Measurements from ENCODE around the gene PPP2R5D. TPM values are rescaled to one million over a fixed set of nuclear protein-coding genes. Genes with fewer than 3 reads are reported as not detected.

PPP2R5D gene
- total RNA-seq, 5 donors from 2014 or later (not counting 1 experiment from before 2014, with no cell fraction given) = 27.8 to 35.1 (median 33.3) TPM

- H3K4me3 ChIP-seq (ENCODE audit: control insufficient read depth in 1 of 2, extremely low read depth in 1 of 2, low read length in 1 of 2) = peak overlapping the region; percentile 97 to 98
- ATAC-seq (replicated peaks in 1 of 4) = no peak
- CTCF ChIA-PET = interaction anchor here (0.5 to 1.0 kb wide), 3 partner anchors 76 to 314 kb away, joined by 3 read pairs; partner anchors contain the start of genes PPP2R5D (in 1 of the 2) and TBCC (in 1 of the 2)
- peaks cover 0 to 36% of the 10 kb centered on the region in 2 donors for H3K36me3 ChIP-seq (ENCODE audit: control insufficient read depth in 2 of 2, extremely low read depth in 1 of 2, insufficient read depth in 1 of 2, low read length in 1 of 2)
- no peaks in the 10 kb centered on the region for H3K9me3 ChIP-seq
- H3K27ac ChIP-seq (ENCODE audit: low read length) = peak overlapping the region; percentile 80
- Mint-ChIP-seq H3K27ac (peak overlapping the region; percentile 97 to 100), H3K27me3 (no peaks in the 10 kb centered on the region), H3K4me1 (peaks cover 40 to 48% (median 45%) of the 10 kb centered on the region in 3 donors), H3K4me3 (peak overlapping the region; percentile 93 to 96 (median 94)), H3K9me3 (no peaks in the 10 kb centered on the region), H3K36me3 (peaks cover 33% of the 10 kb centered on the region)
- 17% methylated on average over 6 of the region's 15 CpGs for WGBS (ENCODE audit: insufficient coverage)
- no peak for DNase-seq
- peaks cover 15 to 21% of the 10 kb centered on the region in 2 experiments for H3K4me1 ChIP-seq (ENCODE audit: control insufficient read depth in 1 of 2, extremely low read depth in 1 of 2, insufficient read depth in 2 of 2, low read length in 2 of 2)
- H3K27me3 ChIP-seq (replicated peaks in 1 of 2; ENCODE audit: control insufficient read depth in 2 of 2, extremely low read depth in 1 of 2, insufficient read depth in 2 of 2, low read length in 1 of 2) = no peaks in the 10 kb centered on the region
- POLR2A ChIA-PET = interaction anchor here in 1 of 2 donors (0.5 kb wide), 1 partner anchor 84 kb away, joined by 3 read pairs; no protein-coding TSS in a partner anchor
Observed at GRCh38 chr6:43060034-43060754, 75.8 kb downstream of the PPP2R5D start.

DNA sequence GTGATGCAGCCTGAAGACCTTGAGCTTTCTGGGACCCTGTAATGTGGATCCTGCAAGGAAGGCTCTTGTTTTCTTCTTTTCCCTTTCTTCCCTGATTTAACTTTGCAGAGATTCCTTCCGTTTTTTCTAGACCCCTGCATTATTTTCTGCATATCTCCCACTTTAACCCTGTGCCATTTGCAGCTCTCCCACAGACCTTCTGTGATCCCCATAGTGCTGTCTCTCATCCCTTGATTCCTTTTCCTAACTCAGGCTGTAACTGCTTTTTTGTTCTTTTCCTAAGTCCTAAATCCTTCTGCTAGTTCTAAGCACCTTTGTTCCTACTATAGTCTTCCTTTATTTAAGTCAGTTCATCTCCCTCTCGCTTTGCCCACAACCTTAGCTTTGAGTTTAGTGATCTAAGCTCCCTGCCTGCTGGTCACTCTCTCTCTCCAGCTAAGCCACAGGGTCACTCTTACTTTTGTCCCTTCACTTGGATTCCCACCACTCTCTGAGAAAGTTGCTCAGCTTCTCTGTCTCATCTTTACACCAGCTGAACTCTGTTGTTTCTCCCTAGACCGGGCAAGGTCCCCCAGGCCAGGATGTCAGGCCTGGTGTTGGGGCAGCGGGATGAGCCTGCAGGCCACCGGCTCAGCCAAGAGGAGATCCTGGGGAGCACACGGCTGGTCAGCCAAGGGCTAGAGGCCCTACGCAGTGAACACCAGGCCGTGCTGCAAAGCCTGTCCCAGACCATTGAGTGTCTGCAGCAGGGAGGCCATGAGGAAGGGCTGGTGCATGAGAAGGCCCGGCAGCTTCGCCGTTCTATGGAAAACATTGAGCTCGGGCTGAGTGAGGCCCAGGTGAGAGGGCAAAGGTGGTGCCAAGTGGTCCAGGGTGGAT, 76.6 kb downstream of the PPP2R5D start:
- peak overlapping the region; percentile 93 to 96 (median 94) for H3K4me3 Mint-ChIP-seq
- WGBS (ENCODE audit: insufficient coverage) = 91% methylated on average over 12 of the region's 12 CpGs
- ChIA-PET CTCF (interaction anchor here (0.5 to 0.6 kb wide), 2 partner anchors 227 to 315 kb away, joined by 3 to 4 read pairs; partner anchors contain the start of gene TBCC (in 1 of the 2)), POLR2A (no interaction called here)
- H3K4me1 Mint-ChIP-seq = peaks cover 40 to 48% (median 43%) of the 10 kb centered on the region in 3 donors
- peaks cover 31% of the 10 kb centered on the region for H3K36me3 Mint-ChIP-seq
- Histone ChIP-seq H3K4me1 (ENCODE audit: control insufficient read depth in 1 of 2, extremely low read depth in 1 of 2, insufficient read depth in 2 of 2, low read length in 2 of 2) (peaks cover 15 to 21% of the 10 kb centered on the region in 2 experiments), H3K36me3 (ENCODE audit: control insufficient read depth in 2 of 2, extremely low read depth in 1 of 2, insufficient read depth in 1 of 2, low read length in 1 of 2) (peaks cover 0 to 36% of the 10 kb centered on the region in 2 donors), H3K4me3 (ENCODE audit: control insufficient read depth in 1 of 2, extremely low read depth in 1 of 2, low read length in 1 of 2) (no peak overlapping the region), H3K27me3 (replicated peaks in 1 of 2; ENCODE audit: control insufficient read depth in 2 of 2, extremely low read depth in 1 of 2, insufficient read depth in 2 of 2, low read length in 1 of 2) (no peaks in the 10 kb centered on the region), H3K9me3 (no peaks in the 10 kb centered on the region), H3K27ac (ENCODE audit: low read length) (no peak overlapping the region)
- no peaks in the 10 kb centered on the region for H3K9me3 Mint-ChIP-seq
- no peaks in the 10 kb centered on the region for H3K27me3 Mint-ChIP-seq
- H3K27ac Mint-ChIP-seq = peak overlapping the region; percentile 62 to 100
- DNase-seq (no peak), ATAC-seq (replicated peaks in 1 of 4) (no peak)

DNA sequence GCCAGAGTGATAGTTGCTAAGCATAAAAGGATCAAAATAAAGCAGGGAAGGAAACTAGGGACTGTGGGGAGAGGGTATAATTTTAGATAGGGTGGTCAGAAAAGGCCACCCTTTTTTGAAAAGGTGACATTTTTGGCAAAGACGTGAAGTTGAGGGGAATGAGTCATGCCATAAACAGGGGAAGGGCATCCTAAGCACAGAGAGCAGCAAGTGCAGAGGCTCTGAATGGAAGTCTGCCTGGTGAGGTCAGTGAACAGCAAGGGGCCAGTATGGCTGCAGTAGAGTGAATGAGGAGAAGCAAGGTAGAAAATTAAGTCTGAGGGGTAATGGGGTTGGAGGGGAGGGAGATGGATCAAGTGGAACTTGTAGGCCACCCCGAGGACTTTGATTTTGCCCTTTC, 77.5 kb downstream of the PPP2R5D start:
- WGBS (ENCODE audit: insufficient coverage) = 72% methylated on average over 2 of the region's 2 CpGs
- DNase-seq (no peak), ATAC-seq (replicated peaks in 1 of 4) (no peak)
- POLR2A ChIA-PET = no interaction called here
- Histone ChIP-seq H3K27me3 (replicated peaks in 1 of 2; ENCODE audit: control insufficient read depth in 2 of 2, extremely low read depth in 1 of 2, insufficient read depth in 2 of 2, low read length in 1 of 2) (no peaks in the 10 kb centered on the region), H3K36me3 (ENCODE audit: control insufficient read depth in 2 of 2, extremely low read depth in 1 of 2, insufficient read depth in 1 of 2, low read length in 1 of 2) (peaks cover 0 to 38% of the 10 kb centered on the region in 2 donors), H3K27ac (ENCODE audit: low read length) (no peak overlapping the region), H3K4me3 (ENCODE audit: control insufficient read depth in 1 of 2, extremely low read depth in 1 of 2, low read length in 1 of 2) (no peak overlapping the region), H3K4me1 (ENCODE audit: control insufficient read depth in 1 of 2, extremely low read depth in 1 of 2, insufficient read depth in 2 of 2, low read length in 2 of 2) (peaks cover 15 to 21% of the 10 kb centered on the region in 2 experiments), H3K9me3 (no peaks in the 10 kb centered on the region)
- Mint-ChIP-seq H3K4me1 (peaks cover 38 to 48% (median 40%) of the 10 kb centered on the region in 3 donors), H3K36me3 (peaks cover 36% of the 10 kb centered on the region), H3K9me3 (no peaks in the 10 kb centered on the region), H3K27ac (no peak overlapping the region), H3K4me3 (peak overlapping the region in 1 of 3 donors; percentile 3), H3K27me3 (no peaks in the 10 kb centered on the region)
- CTCF ChIA-PET = no interaction called here

Other genes starting within 250 kb of the PPP2R5D start
- gene TBCC, start 238.5 kb upstream of the PPP2R5D start, total RNA-seq = 10 to 100 TPM; 56.5 to 74.8 (median 59.4) TPM
- 10 to 100 TPM; 33.1 to 39.5 (median 33.6) TPM for gene BICRAL, start 202.5 kb upstream of the PPP2R5D start, total RNA-seq
- gene RPL7L1, start 105.0 kb upstream of the PPP2R5D start, total RNA-seq = 10 to 100 TPM; 62.5 to 89.2 (median 81.3) TPM
- under 1 TPM in 1 of 5 donors, not detected in 4; 0.53 TPM for gene PTCRA, start 68.5 kb upstream of the PPP2R5D start, total RNA-seq
- gene CNPY3, start 55.1 kb upstream of the PPP2R5D start, total RNA-seq = 10 to 100 TPM; 51.2 to 86.2 (median 79.4) TPM
- gene GNMT, start 23.8 kb upstream of the PPP2R5D start, total RNA-seq = 1 to 10 TPM in 4 of 5 donors, under 1 TPM in 1; 0.93 to 3.4 (median 1.3) TPM
- gene PEX6, start 5.4 kb upstream of the PPP2R5D start, total RNA-seq = 10 to 100 TPM; 20.5 to 30.5 (median 27.4) TPM
- gene MEA1, start 29.4 kb downstream of the PPP2R5D start, total RNA-seq = 10 to 100 TPM; 20.5 to 38.7 (median 34.0) TPM
- 10 to 100 TPM; 40.5 to 75.3 (median 66.9) TPM for gene KLHDC3, start 29.7 kb downstream of the PPP2R5D start, total RNA-seq
- gene RRP36, start 37.1 kb downstream of the PPP2R5D start, total RNA-seq = 10 to 100 TPM; 27.3 to 51.2 (median 47.3) TPM
- gene CUL7, start 69.3 kb downstream of the PPP2R5D start, total RNA-seq = 10 to 100 TPM in 3 of 5 donors, 1 to 10 TPM in 2; 6.9 to 15.9 (median 11.6) TPM
- 10 to 100 TPM; 34.8 to 66.3 (median 52.0) TPM for gene MRPL2, start 74.9 kb downstream of the PPP2R5D start, total RNA-seq
- gene KLC4, start 75.1 kb downstream of the PPP2R5D start, total RNA-seq = 10 to 100 TPM; 37.8 to 48.5 (median 45.5) TPM
- 10 to 100 TPM in 2 of 5 donors, 1 to 10 TPM in 2, under 1 TPM in 1; 0.56 to 11.3 (median 1.6) TPM for gene PTK7, start 91.7 kb downstream of the PPP2R5D start, total RNA-seq
- gene SRF, start 186.7 kb downstream of the PPP2R5D start, total RNA-seq = 10 to 100 TPM; 19.6 to 34.1 (median 33.7) TPM
- 100 to 1,000 TPM in 1 of 5 donors, 10 to 100 TPM in 4; 92.5 to 107 (median 96.5) TPM for gene CUL9, start 197.6 kb downstream of the PPP2R5D start, total RNA-seq
- 10 to 100 TPM; 28.5 to 76.1 (median 57.5) TPM for gene DNPH1, start 244.9 kb downstream of the PPP2R5D start, total RNA-seq

All from T-cell (primary cell).